ENCODE results near the gene AGA.

DNA sequence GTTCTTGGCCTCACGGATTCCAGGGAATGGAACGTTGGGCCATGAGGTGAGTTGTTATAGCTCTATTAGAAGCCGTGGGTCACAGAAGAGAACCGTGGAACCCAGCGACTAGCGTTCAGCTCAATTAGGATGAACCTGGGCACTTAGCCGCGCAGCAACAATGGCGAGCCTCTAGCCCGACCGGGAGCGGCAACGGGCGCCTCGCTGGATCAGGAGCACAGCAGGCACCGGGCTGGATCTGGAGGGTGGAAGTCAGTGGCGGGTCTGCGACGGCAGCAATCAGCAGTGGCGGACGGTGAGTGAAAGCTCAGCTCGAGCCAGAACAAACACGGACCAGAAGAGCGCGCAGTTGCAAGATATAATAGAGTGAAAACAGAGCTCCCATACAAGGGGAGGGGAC is 34.2 kb downstream of the AGA start:
- TF ChIP-seq, protein P1, sequence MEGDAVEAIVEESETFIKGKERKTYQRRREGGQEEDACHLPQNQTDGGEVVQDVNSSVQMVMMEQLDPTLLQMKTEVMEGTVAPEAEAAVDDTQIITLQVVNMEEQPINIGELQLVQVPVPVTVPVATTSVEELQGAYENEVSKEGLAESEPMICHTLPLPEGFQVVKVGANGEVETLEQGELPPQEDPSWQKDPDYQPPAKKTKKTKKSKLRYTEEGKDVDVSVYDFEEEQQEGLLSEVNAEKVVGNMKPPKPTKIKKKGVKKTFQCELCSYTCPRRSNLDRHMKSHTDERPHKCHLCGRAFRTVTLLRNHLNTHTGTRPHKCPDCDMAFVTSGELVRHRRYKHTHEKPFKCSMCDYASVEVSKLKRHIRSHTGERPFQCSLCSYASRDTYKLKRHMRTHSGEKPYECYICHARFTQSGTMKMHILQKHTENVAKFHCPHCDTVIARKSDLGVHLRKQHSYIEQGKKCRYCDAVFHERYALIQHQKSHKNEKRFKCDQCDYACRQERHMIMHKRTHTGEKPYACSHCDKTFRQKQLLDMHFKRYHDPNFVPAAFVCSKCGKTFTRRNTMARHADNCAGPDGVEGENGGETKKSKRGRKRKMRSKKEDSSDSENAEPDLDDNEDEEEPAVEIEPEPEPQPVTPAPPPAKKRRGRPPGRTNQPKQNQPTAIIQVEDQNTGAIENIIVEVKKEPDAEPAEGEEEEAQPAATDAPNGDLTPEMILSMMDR (IDR thresholded peaks at IDR 0.05; ENCODE audit: low read length): no peak
- TF ChIP-seq EZH2phosphoT487 (IDR thresholded peaks at IDR 0.05; ENCODE audit: low read length): no peak
- no peak for TF ChIP-seq EZH2 (optimal IDR thresholded peaks at IDR 0.05; ENCODE audit: low read depth, low read length)
